Transverse colon (tissue), 4 donors: ENCODE measurements around the gene ATG101. TPM values are rescaled to one million over a fixed set of nuclear protein-coding genes. Genes with fewer than 3 reads are reported as not detected.

Source experiments
- DNase-seq: peaks from one replicate; pipeline ENCODE4 v3.0.0-alpha.2; 2019
- H3K27ac ChIP-seq, 4 donors: fragments of 200-600 bp; sonication (generic); 2 replicates each; pipeline ENCODE4 v1.5.1; 2016 to 2018; ENCODE audit warnings: inconsistent platforms in 4 of 4
- H3K27me3 ChIP-seq: fragments of 200-600 bp; sonication (generic); 2 replicates; pipeline ENCODE4 v1.5.1; 2017; ENCODE audit warnings: inconsistent platforms
- H3K36me3 ChIP-seq, 4 donors: fragments of 200-600 bp; sonication (generic); 2 replicates each; pipeline ENCODE4 v1.5.1; 2017 to 2019; ENCODE audit warnings: inconsistent platforms in 4 of 4
- H3K4me1 ChIP-seq, 4 donors: fragments of 200-600 bp; sonication (generic); 2 replicates each; pipeline ENCODE4 v1.5.1; 2017 to 2020; ENCODE audit warnings: inconsistent platforms in 4 of 4
- H3K4me3 ChIP-seq, 4 donors: fragments of 200-600 bp; sonication (generic); 1 replicate in 1 of 4; 2 replicates in 3 of 4; pipeline versions ENCODE4 v1.5.1 to v1.6.1; 2017 to 2019; ENCODE audit warnings: inconsistent platforms in 4 of 4
- H3K9me3 ChIP-seq, 2 donors: fragments of 200-600 bp; sonication (generic); 2 replicates each; pipeline ENCODE4 v1.5.1; 2017 to 2019; ENCODE audit warnings: inconsistent platforms in 2 of 2
- CTCF ChIP-seq, 5 experiments: fragments of 200-600 bp in 3 of 5; fragments of 450-650 bp in 2 of 5; sonication (generic) in 3 of 5; IDR thresholded peaks; 1 replicate in 2 of 5; 2 replicates in 3 of 5; pipeline ENCODE4 v1.5.1; 2016 to 2017; ENCODE audit warnings: antibody characterized with exemption in 5 of 5, inconsistent platforms in 3 of 5, mild to moderate bottlenecking in 2 of 5, moderate library complexity in 1 of 5
- EP300 ChIP-seq: sonication (generic); formaldehyde crosslinking; IDR thresholded peaks from one replicate; pipeline ENCODE4 v1.6.1; 2017; ENCODE audit warnings: antibody characterized with exemption, low read depth
- POLR2A ChIP-seq: fragments of 450-650 bp; IDR thresholded peaks from one replicate; pipeline ENCODE4 v1.6.1; 2016; ENCODE audit warnings: antibody characterized with exemption, mild to moderate bottlenecking, moderate library complexity
- POLR2AphosphoS5 ChIP-seq, 3 donors: sonication (generic); formaldehyde crosslinking; IDR thresholded peaks; one replicate each; pipeline ENCODE4 v1.6.1; 2016; ENCODE audit warnings: antibody characterized with exemption in 3 of 3
- WGBS, 2 donors: methylation state at CpG; one replicate each; pipeline ENCODE4 v1.1.5; 2018; ENCODE audit warnings: low coverage in 1 of 2; 5-methylcytosine and 5-hydroxymethylcytosine counted together
- in situ Hi-C, 4 donors: fragments of 200-750 bp; cut with MboI; loops; one replicate each; pipeline versions ENCODE4 v1.15.0 to v1.15.1; 2017; ENCODE audit warnings: low sequenced_read_pairs in 3 of 4, low pct_ligation_motif_present in 1 of 4, low pct_unique_long_range_greater_than_20kb in 1 of 4
- intact Hi-C: fragments of 100-400 bp; cut with DNase I; formaldehyde crosslinking; loops from one replicate; pipeline ENCODE4 v1.15.1; 2023; ENCODE audit warnings: low total_unique reads
- total RNA-seq, 4 donors: library from RNA; depleted of rRNA; stranded (reverse); fragments of >200 nt; gene quantifications; one replicate each; pipeline ENCODE4 v1.1.0, GENCODE V29; 2016

ATG101 gene
- total RNA-seq, 4 donors from 2014 or later = 15.7 to 64.1 (median 51.6) TPM

GRCh38 chr12:52074971-52075724 is 5.4 kb downstream of the ATG101 start:
- WGBS, 2 donors = 87% methylated on average over 3 of the region's 3 CpGs; no CpG with 5 or more reads in 1 of the 2 donors
- H3K27me3 ChIP-seq = no peaks in the 10 kb centered on the region
- no peak overlapping the region for H3K27ac ChIP-seq
- peaks cover 16 to 17% (median 16%) of the 10 kb centered on the region in 4 donors for H3K4me1 ChIP-seq
- no peak overlapping the region for H3K4me3 ChIP-seq
- H3K9me3 ChIP-seq = no peaks in the 10 kb centered on the region
- no peak for TF ChIP-seq EP300
- no peak for TF ChIP-seq CTCF (IDR thresholded peaks at IDR 0.05)
- no peak for TF ChIP-seq POLR2AphosphoS5 (IDR thresholded peaks at IDR 0.05)
- no peak for TF ChIP-seq POLR2A
- in situ Hi-C loops = no loop called here
- H3K36me3 ChIP-seq = peaks cover 0 to 17% (median 4%) of the 10 kb centered on the region in 4 donors
- DNase-seq = no peak
- intact Hi-C loops = no loop called here

DNA sequence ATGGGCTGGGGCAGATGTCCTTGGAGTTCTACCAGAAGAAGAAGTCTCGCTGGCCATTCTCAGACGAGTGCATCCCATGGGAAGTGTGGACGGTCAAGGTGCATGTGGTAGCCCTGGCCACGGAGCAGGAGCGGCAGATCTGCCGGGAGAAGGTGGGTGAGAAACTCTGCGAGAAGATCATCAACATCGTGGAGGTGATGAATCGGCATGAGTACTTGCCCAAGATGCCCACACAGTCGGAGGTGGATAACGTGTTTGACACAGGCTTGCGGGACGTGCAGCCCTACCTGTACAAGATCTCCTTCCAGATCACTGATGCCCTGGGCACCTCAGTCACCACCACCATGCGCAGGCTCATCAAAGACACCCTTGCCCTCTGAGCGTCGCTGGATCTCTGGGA is 7.0 kb downstream of the ATG101 start:
- TF ChIP-seq POLR2AphosphoS5 (IDR thresholded peaks at IDR 0.05) (no peak), EP300 (no peak), CTCF (IDR thresholded peaks at IDR 0.05) (no peak), POLR2A (no peak)
- in situ Hi-C loops = no loop called here

DNA sequence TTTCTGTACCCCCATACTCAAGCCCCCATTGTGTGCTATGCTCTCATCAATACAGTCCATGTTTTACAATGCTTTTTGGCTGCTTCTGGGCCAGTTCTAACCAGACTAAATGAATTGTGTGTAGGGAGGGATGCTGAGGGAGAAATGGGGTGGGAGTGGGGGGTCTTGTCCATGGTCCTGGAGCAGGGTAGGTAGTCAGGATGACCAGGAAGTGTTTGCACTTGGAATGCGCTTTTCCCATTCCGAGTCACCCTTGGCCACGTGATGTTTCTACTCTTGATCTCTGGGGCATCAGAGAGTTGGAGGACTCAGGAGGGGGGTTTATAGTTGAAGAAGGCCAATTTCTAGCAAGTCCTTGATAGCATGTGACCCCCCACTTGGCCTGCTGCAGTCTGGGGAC is 8.5 kb downstream of the ATG101 start:
- Histone ChIP-seq H3K36me3 (peaks cover 0 to 17% (median 4%) of the 10 kb centered on the region in 4 donors), H3K4me1 (peaks cover 10 to 19% (median 14%) of the 10 kb centered on the region in 4 donors), H3K27me3 (no peaks in the 10 kb centered on the region), H3K27ac (no peak overlapping the region), H3K9me3 (no peaks in the 10 kb centered on the region), H3K4me3 (no peak overlapping the region)
- intact Hi-C loops (no loop called here), in situ Hi-C loops (no loop called here)
- 85% methylated on average over 3 of the region's 3 CpGs; no CpG with 5 or more reads in 1 of the 2 donors for WGBS, 2 donors
- DNase-seq = no peak
- no peak for TF ChIP-seq POLR2AphosphoS5 (IDR thresholded peaks at IDR 0.05)
- TF ChIP-seq POLR2A = no peak
- no peak for TF ChIP-seq CTCF (IDR thresholded peaks at IDR 0.05)
- TF ChIP-seq EP300 = no peak

More for the DNA sequence above, 7.0 kb downstream of the ATG101 start:
- Histone ChIP-seq H3K9me3 (no peaks in the 10 kb centered on the region), H3K27ac (no peak overlapping the region), H3K4me1 (peaks cover 1 to 17% (median 12%) of the 10 kb centered on the region in 4 donors), H3K4me3 (no peak overlapping the region), H3K27me3 (no peaks in the 10 kb centered on the region), H3K36me3 (peaks cover 0 to 17% (median 4%) of the 10 kb centered on the region in 4 donors)
- WGBS, 2 donors = 93% methylated on average over 16 of the region's 16 CpGs; no CpG with 5 or more reads in 1 of the 2 donors
- DNase-seq = no peak
- intact Hi-C loops = loop anchor here (2.0 kb wide), 1 partner anchor 52 kb away; no protein-coding TSS in a partner anchor

DNA sequence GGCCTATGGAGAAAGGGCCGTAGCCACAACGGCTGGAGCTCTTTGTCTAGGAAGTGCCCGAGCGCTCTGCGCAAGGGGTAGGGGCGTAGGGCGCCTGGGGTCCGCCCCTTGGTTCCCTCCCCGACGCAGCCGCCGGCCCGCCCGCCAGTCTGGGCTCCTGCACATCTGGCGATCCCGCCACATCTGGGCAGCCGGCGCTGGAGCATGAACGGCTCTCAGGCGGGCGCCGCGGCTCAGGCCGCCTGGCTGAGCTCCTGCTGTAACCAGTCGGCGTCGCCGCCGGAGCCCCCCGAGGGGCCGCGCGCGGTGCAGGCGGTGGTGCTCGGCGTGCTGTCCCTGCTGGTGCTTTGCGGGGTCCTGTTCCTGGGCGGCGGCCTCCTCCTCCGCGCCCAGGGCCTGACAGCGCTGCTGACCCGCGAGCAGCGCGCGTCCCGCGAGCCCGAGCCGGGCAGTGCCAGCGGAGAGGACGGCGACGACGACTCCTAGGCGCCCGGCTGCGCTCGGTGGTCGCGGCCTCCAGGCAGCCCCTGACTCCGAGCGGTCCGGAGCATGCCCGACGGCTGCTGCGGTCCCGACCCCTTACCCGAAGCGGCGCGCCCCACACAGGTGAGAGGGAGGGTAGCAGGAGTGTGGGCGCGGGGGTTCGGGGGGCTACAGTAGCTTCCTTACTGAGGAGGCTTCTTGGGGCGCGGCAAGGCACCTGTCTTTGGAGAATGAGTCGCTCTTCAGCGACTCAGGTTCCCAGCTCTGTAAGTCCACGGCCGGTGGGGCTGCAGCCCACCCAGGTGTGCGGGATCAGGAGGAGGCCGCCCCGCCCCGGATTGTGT is 10.0 kb downstream of the ATG101 start, which contains the start of gene SMIM41:
Gene SMIM41 (plus strand): TSS at position 129 of the 827 bp plus-strand sequence. CDS start 76 bp downstream, at position 205.
- intact Hi-C loops (no loop called here), in situ Hi-C loops (loop anchor here in 3 of 4 donors (5.0 to 10.0 kb wide), 2 partner anchors 52 to 55 kb away; no protein-coding TSS in a partner anchor)
- WGBS, 2 donors = 79% methylated on average over 81 of the region's 87 CpGs; no CpG with 5 or more reads in 1 of the 2 donors
- Histone ChIP-seq H3K27me3 (no peaks in the 10 kb centered on the region), H3K27ac (peak within 1 kb of the TSS; percentile 60 to 77 (median 66)), H3K9me3 (no peaks in the 10 kb centered on the region), H3K36me3 (peaks cover 0 to 9% (median 2%) of the 10 kb centered on the region in 4 donors), H3K4me1 (peaks cover 11 to 20% (median 14%) of the 10 kb centered on the region in 4 donors), H3K4me3 (peak within 1 kb of the TSS in 3 of 4 donors; percentile 9 to 24 (median 11))
- TF ChIP-seq POLR2AphosphoS5 (IDR thresholded peaks at IDR 0.05) (peak in 2 of 3 donors; percentile 22 to 25), CTCF (IDR thresholded peaks at IDR 0.05) (no peak)
- DNase-seq = no peak
